Astrocyte (in vitro differentiated cells and primary cell): ENCODE results near the gene ARL8B.

Experiments
- EZH2 ChIP-seq: IDR thresholded peaks from 2 replicates; pipeline ENCODE4 v1.6.1; 2012; ENCODE audit warnings: mild to moderate bottlenecking, low read length, inconsistent platforms; ENCODE audit not compliant: insufficient read depth
- TF ChIP-seq, protein P1 (sequence below): IDR thresholded peaks from 2 replicates; pipeline ENCODE4 v1.5.1; 2011; ENCODE audit warnings: low read depth, mild to moderate bottlenecking, inconsistent platforms, low read length, moderate library complexity; ENCODE audit not compliant: insufficient read depth

DNA sequence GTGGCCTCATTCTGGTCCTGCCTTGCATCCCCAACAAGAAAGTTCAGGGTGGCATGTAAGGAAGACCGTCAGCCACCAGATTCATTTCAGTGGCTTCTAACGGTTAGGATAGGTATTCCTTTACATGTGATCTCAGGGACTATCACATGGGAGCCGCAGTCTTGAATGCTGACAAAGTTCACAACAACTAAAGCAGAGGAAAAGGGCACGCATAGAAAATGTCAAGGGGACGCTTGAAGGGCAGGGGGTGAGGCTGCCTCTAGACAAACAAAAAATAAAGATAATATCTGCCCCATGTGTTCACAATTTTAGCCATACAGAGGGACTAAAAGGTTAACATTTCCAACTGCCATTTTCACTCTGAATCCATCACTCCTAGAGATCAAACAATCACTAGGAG lies 31.9 kb upstream of the ARL8B start:
- TF ChIP-seq, protein P1, sequence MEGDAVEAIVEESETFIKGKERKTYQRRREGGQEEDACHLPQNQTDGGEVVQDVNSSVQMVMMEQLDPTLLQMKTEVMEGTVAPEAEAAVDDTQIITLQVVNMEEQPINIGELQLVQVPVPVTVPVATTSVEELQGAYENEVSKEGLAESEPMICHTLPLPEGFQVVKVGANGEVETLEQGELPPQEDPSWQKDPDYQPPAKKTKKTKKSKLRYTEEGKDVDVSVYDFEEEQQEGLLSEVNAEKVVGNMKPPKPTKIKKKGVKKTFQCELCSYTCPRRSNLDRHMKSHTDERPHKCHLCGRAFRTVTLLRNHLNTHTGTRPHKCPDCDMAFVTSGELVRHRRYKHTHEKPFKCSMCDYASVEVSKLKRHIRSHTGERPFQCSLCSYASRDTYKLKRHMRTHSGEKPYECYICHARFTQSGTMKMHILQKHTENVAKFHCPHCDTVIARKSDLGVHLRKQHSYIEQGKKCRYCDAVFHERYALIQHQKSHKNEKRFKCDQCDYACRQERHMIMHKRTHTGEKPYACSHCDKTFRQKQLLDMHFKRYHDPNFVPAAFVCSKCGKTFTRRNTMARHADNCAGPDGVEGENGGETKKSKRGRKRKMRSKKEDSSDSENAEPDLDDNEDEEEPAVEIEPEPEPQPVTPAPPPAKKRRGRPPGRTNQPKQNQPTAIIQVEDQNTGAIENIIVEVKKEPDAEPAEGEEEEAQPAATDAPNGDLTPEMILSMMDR: no peak
- TF ChIP-seq EZH2: no peak
